ENCODE measurements around the gene GALNT9.
"Not testable (repeated sequence)": the region's sequence is repeated elsewhere in the genome, so short reads cannot be mapped to it uniquely, and the experiment has no call there.

The GALNT9 gene

GRCh38 chr12:132278401-132279183 lies 50.8 kb downstream of the GALNT9 start:
- no peak for DNase-seq

GRCh38 chr12:132277949-132278348 lies 51.4 kb downstream of the GALNT9 start:
- no peak for DNase-seq

- DNase-seq = no peak
These were observed 51.9 kb downstream of the GALNT9 start for GRCh38 chr12:132277374-132277941.

GRCh38 chr12:132276827-132277373 lies 52.5 kb downstream of the GALNT9 start:
- DNase-seq = no peak

GRCh38 chr12:132276066-132276826 lies 53.1 kb downstream of the GALNT9 start:
- DNase-seq = no peak

GRCh38 chr12:132275631-132276030 lies 53.8 kb downstream of the GALNT9 start:
- DNase-seq = no peak

GRCh38 chr12:132275110-132275531 lies 54.3 kb downstream of the GALNT9 start:
- DNase-seq = no peak

GRCh38 chr12:132273992-132274334 lies 55.4 kb downstream of the GALNT9 start:
- DNase-seq = no peak

- no peak for DNase-seq
These were observed 56.7 kb downstream of the GALNT9 start for GRCh38 chr12:132272711-132273110.

- no peak for DNase-seq
These were observed 57.7 kb downstream of the GALNT9 start for GRCh38 chr12:132271755-132272092.

- no peak for DNase-seq
These were observed 58.2 kb downstream of the GALNT9 start for GRCh38 chr12:132270969-132271754.

- DNase-seq = no peak
These were observed 58.9 kb downstream of the GALNT9 start for GRCh38 chr12:132270516-132270915.

- DNase-seq = no peak
These were observed 60.0 kb downstream of the GALNT9 start for GRCh38 chr12:132269271-132269968.

GRCh38 chr12:132268674-132269073 lies 60.7 kb downstream of the GALNT9 start:
- peak; percentile 38 for DNase-seq

- DNase-seq = no peak
These were observed 61.5 kb downstream of the GALNT9 start for GRCh38 chr12:132267873-132268272.

GRCh38 chr12:132266802-132267201 lies 62.6 kb downstream of the GALNT9 start:
- DNase-seq = no peak

GRCh38 chr12:132266370-132266769 lies 63.0 kb downstream of the GALNT9 start:
- DNase-seq = no peak

GRCh38 chr12:132265822-132266221 lies 63.6 kb downstream of the GALNT9 start:
- not testable (repeated sequence) for DNase-seq

GRCh38 chr12:132265056-132265800 lies 64.2 kb downstream of the GALNT9 start:
- DNase-seq = no peak

- DNase-seq = no peak
These were observed 65.0 kb downstream of the GALNT9 start for GRCh38 chr12:132264086-132265010.

Data from NCI-H1436 (cell line).